ENCODE measurements around the gene WNT2B.

WNT2B gene

GRCh38 chr1:112493351-112493750 lies 15.4 kb upstream of the WNT2B start:
- ATAC-seq: no peak
- peaks cover 57% of the 10 kb centered on the region for H3K27me3 Mint-ChIP-seq

GRCh38 chr1:112496290-112496689 lies 12.5 kb upstream of the WNT2B start:
- Mint-ChIP-seq H3K9me3 (no peaks in the 10 kb centered on the region), H3K4me3 (no peak overlapping the region), H3K4me1 (no peaks in the 10 kb centered on the region), H3K27ac (no peak overlapping the region), H3K27me3 (peaks cover 70% of the 10 kb centered on the region)
- DNase-seq (no peak), ATAC-seq (no peak)

More at GRCh38 chr1:112493351-112493750, 15.4 kb upstream of the WNT2B start:
- Mint-ChIP-seq H3K4me1 (no peaks in the 10 kb centered on the region), H3K9me3 (no peaks in the 10 kb centered on the region), H3K4me3 (no peak overlapping the region), H3K27ac (no peak overlapping the region)
- no peak for DNase-seq

- Mint-ChIP-seq H3K4me1 (peaks cover 6% of the 10 kb centered on the region), H3K27ac (no peak overlapping the region), H3K27me3 (peaks cover 80% of the 10 kb centered on the region), H3K4me3 (peak overlapping the region; percentile 70 to 78), H3K9me3 (no peaks in the 10 kb centered on the region)
- peak; percentile 64 for ATAC-seq
- DNase-seq: peak; percentile 45 to 63
Measured at GRCh38 chr1:112501810-112502641, 6.7 kb upstream of the WNT2B start.

- ATAC-seq (no peak), DNase-seq (no peak)
- Mint-ChIP-seq H3K4me3 (no peak overlapping the region), H3K4me1 (peaks cover 13% of the 10 kb centered on the region), H3K9me3 (no peaks in the 10 kb centered on the region), H3K27ac (no peak overlapping the region), H3K27me3 (peaks cover 80% of the 10 kb centered on the region)
Measured at GRCh38 chr1:112502826-112503225, 5.9 kb upstream of the WNT2B start.

GRCh38 chr1:112504001-112504660 lies 4.6 kb upstream of the WNT2B start:
- no peak overlapping the region for H3K27ac Mint-ChIP-seq
- peaks cover 79% of the 10 kb centered on the region for H3K27me3 Mint-ChIP-seq
- no peaks in the 10 kb centered on the region for H3K9me3 Mint-ChIP-seq
- H3K4me3 Mint-ChIP-seq: no peak overlapping the region
- H3K4me1 Mint-ChIP-seq: peaks cover 19% of the 10 kb centered on the region
- DNase-seq (no peak), ATAC-seq (no peak)

GRCh38 chr1:112504661-112505399 lies 3.9 kb upstream of the WNT2B start:
- Mint-ChIP-seq H3K4me3 (no peak overlapping the region), H3K27me3 (peaks cover 79% of the 10 kb centered on the region), H3K27ac (no peak overlapping the region), H3K9me3 (no peaks in the 10 kb centered on the region), H3K4me1 (peaks cover 19% of the 10 kb centered on the region)
- no peak for ATAC-seq
- DNase-seq: no peak

- no peak for DNase-seq
- no peak for ATAC-seq
- H3K27me3 Mint-ChIP-seq: peaks cover 81% of the 10 kb centered on the region
- no peaks in the 10 kb centered on the region for H3K9me3 Mint-ChIP-seq
- H3K27ac Mint-ChIP-seq: no peak overlapping the region
- H3K4me1 Mint-ChIP-seq: peaks cover 19% of the 10 kb centered on the region
- H3K4me3 Mint-ChIP-seq: no peak overlapping the region
Measured at GRCh38 chr1:112505400-112505785, 3.4 kb upstream of the WNT2B start.

GRCh38 chr1:112505878-112506277 lies 2.9 kb upstream of the WNT2B start:
- Mint-ChIP-seq H3K4me3 (no peak overlapping the region), H3K27ac (no peak overlapping the region), H3K27me3 (peaks cover 85% of the 10 kb centered on the region), H3K4me1 (peaks cover 19% of the 10 kb centered on the region), H3K9me3 (no peaks in the 10 kb centered on the region)
- DNase-seq: no peak
- ATAC-seq: no peak

GRCh38 chr1:112506306-112506705 lies 2.5 kb upstream of the WNT2B start:
- peak overlapping the region in 1 of 2 donors; percentile 5 for H3K27ac Mint-ChIP-seq
- H3K4me1 Mint-ChIP-seq: peaks cover 19% of the 10 kb centered on the region
- DNase-seq (no peak), ATAC-seq (no peak)
- H3K4me3 Mint-ChIP-seq: no peak overlapping the region
- peaks cover 81% of the 10 kb centered on the region for H3K27me3 Mint-ChIP-seq
- no peaks in the 10 kb centered on the region for H3K9me3 Mint-ChIP-seq

GRCh38 chr1:112506731-112507130 lies 2.0 kb upstream of the WNT2B start:
- H3K4me3 Mint-ChIP-seq: no peak overlapping the region
- no peak for DNase-seq
- no peak for ATAC-seq
- peaks cover 19% of the 10 kb centered on the region for H3K4me1 Mint-ChIP-seq
- H3K27me3 Mint-ChIP-seq: peaks cover 78% of the 10 kb centered on the region
- no peaks in the 10 kb centered on the region for H3K9me3 Mint-ChIP-seq
- no peak overlapping the region for H3K27ac Mint-ChIP-seq

GRCh38 chr1:112507336-112507735 lies 1.4 kb upstream of the WNT2B start:
- Mint-ChIP-seq H3K9me3 (no peaks in the 10 kb centered on the region), H3K27me3 (peaks cover 75% of the 10 kb centered on the region), H3K27ac (no peak overlapping the region), H3K4me1 (peaks cover 17% of the 10 kb centered on the region), H3K4me3 (peak overlapping the region; percentile 79 to 82)
- ATAC-seq (no peak), DNase-seq (no peak)

- peak overlapping the region; percentile 79 to 82 for H3K4me3 Mint-ChIP-seq
- peaks cover 70% of the 10 kb centered on the region for H3K27me3 Mint-ChIP-seq
- no peak overlapping the region for H3K27ac Mint-ChIP-seq
- DNase-seq (peak in 1 of 2 donors; percentile 19), ATAC-seq (peak; percentile 24)
- no peaks in the 10 kb centered on the region for H3K9me3 Mint-ChIP-seq
- peaks cover 13% of the 10 kb centered on the region for H3K4me1 Mint-ChIP-seq
Measured at GRCh38 chr1:112507921-112508277, 866 bp upstream of the WNT2B start.

GRCh38 chr1:112509005-112509659 lies 367 bp downstream of the WNT2B start:
- Mint-ChIP-seq H3K4me3 (peak overlapping the region; percentile 63 to 68), H3K9me3 (no peaks in the 10 kb centered on the region), H3K4me1 (peaks cover 13% of the 10 kb centered on the region), H3K27ac (no peak overlapping the region), H3K27me3 (peaks cover 57% of the 10 kb centered on the region)
- ATAC-seq (peak; percentile 57), DNase-seq (peak; percentile 26 to 47)

GRCh38 chr1:112509660-112510178 lies 954 bp downstream of the WNT2B start:
- H3K4me3 Mint-ChIP-seq: peak overlapping the region; percentile 63 to 68
- no peak for DNase-seq
- H3K27me3 Mint-ChIP-seq: peaks cover 52% of the 10 kb centered on the region
- no peak overlapping the region for H3K27ac Mint-ChIP-seq
- no peaks in the 10 kb centered on the region for H3K9me3 Mint-ChIP-seq
- no peak for ATAC-seq
- H3K4me1 Mint-ChIP-seq: peaks cover 13% of the 10 kb centered on the region

GRCh38 chr1:112510340-112510739 lies 1.6 kb downstream of the WNT2B start:
- peaks cover 13% of the 10 kb centered on the region for H3K4me1 Mint-ChIP-seq
- no peaks in the 10 kb centered on the region for H3K9me3 Mint-ChIP-seq
- H3K27me3 Mint-ChIP-seq: peaks cover 45% of the 10 kb centered on the region
- H3K4me3 Mint-ChIP-seq: no peak overlapping the region
- DNase-seq (no peak), ATAC-seq (no peak)
- no peak overlapping the region for H3K27ac Mint-ChIP-seq
